ENCODE results near the gene SCD5.

DNA sequence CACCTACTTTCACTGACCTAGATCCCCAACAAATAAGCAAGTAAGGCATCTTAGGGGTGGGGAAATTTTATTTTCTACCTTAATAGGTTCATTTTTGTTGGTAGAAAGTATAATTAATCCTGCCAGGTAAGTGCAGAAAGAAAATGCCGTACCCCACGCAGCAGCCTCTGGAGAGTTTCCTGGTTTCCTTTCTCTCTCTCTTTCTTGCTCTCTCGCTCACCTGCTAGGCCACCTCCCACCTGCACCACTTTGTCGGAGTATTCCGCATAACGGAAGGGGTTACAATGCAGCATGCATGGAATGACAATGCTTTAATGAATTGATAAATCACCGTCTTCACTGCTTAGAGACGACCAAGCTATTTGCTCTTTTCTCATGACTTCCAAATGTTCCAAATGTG lies 101.0 kb downstream of the SCD5 start:
- TF ChIP-seq, protein P1, sequence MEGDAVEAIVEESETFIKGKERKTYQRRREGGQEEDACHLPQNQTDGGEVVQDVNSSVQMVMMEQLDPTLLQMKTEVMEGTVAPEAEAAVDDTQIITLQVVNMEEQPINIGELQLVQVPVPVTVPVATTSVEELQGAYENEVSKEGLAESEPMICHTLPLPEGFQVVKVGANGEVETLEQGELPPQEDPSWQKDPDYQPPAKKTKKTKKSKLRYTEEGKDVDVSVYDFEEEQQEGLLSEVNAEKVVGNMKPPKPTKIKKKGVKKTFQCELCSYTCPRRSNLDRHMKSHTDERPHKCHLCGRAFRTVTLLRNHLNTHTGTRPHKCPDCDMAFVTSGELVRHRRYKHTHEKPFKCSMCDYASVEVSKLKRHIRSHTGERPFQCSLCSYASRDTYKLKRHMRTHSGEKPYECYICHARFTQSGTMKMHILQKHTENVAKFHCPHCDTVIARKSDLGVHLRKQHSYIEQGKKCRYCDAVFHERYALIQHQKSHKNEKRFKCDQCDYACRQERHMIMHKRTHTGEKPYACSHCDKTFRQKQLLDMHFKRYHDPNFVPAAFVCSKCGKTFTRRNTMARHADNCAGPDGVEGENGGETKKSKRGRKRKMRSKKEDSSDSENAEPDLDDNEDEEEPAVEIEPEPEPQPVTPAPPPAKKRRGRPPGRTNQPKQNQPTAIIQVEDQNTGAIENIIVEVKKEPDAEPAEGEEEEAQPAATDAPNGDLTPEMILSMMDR (IDR thresholded peaks at IDR 0.05; ENCODE audit: insufficient read depth, low read depth, low read length), result no peak
- TF ChIP-seq EZH2 (IDR thresholded peaks at IDR 0.05; ENCODE audit: insufficient read depth, low read length), result no peak

All from astrocyte (in vitro differentiated cells and primary cell).